ENCODE data around the gene LIPT2.

Gene LIPT2

GRCh38 chr11:74533421-74533820, 39.9 kb upstream of the LIPT2 start:
- H3K27ac ChIP-seq: no peak overlapping the region
- TF ChIP-seq, protein P1, sequence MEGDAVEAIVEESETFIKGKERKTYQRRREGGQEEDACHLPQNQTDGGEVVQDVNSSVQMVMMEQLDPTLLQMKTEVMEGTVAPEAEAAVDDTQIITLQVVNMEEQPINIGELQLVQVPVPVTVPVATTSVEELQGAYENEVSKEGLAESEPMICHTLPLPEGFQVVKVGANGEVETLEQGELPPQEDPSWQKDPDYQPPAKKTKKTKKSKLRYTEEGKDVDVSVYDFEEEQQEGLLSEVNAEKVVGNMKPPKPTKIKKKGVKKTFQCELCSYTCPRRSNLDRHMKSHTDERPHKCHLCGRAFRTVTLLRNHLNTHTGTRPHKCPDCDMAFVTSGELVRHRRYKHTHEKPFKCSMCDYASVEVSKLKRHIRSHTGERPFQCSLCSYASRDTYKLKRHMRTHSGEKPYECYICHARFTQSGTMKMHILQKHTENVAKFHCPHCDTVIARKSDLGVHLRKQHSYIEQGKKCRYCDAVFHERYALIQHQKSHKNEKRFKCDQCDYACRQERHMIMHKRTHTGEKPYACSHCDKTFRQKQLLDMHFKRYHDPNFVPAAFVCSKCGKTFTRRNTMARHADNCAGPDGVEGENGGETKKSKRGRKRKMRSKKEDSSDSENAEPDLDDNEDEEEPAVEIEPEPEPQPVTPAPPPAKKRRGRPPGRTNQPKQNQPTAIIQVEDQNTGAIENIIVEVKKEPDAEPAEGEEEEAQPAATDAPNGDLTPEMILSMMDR (IDR thresholded peaks at IDR 0.05): no peak
- H3K4me3 ChIP-seq: no peak overlapping the region
- no peak for DNase-seq (ENCODE audit: low spot score)

- TF ChIP-seq, protein P1 (IDR thresholded peaks at IDR 0.05): no peak
- H3K4me3 ChIP-seq: no peak overlapping the region
- H3K27ac ChIP-seq: no peak overlapping the region
- DNase-seq (ENCODE audit: low spot score): no peak
These were observed 39.1 kb upstream of the LIPT2 start for GRCh38 chr11:74532501-74533246.

- TF ChIP-seq, protein P1 (IDR thresholded peaks at IDR 0.05): no peak
- no peak overlapping the region for H3K4me3 ChIP-seq
- no peak for DNase-seq (ENCODE audit: low spot score)
- H3K27ac ChIP-seq: no peak overlapping the region
These were observed 31.5 kb upstream of the LIPT2 start for GRCh38 chr11:74524978-74525377.

GRCh38 chr11:74524501-74524900, 31.0 kb upstream of the LIPT2 start:
- no peak overlapping the region for H3K27ac ChIP-seq
- DNase-seq (ENCODE audit: low spot score): no peak
- TF ChIP-seq, protein P1 (IDR thresholded peaks at IDR 0.05): no peak
- no peak overlapping the region for H3K4me3 ChIP-seq

- TF ChIP-seq, protein P1 (IDR thresholded peaks at IDR 0.05): no peak
These were observed 29.3 kb upstream of the LIPT2 start for GRCh38 chr11:74522776-74523175.

GRCh38 chr11:74521666-74522252, 28.2 kb upstream of the LIPT2 start:
- Histone ChIP-seq H3K27ac (no peak overlapping the region), H3K4me3 (no peak overlapping the region)
- TF ChIP-seq, protein P1 (IDR thresholded peaks at IDR 0.05): no peak
- no peak for DNase-seq (ENCODE audit: low spot score)

More at GRCh38 chr11:74522776-74523175, 29.3 kb upstream of the LIPT2 start:
- DNase-seq (ENCODE audit: low spot score): no peak
- H3K4me3 ChIP-seq: no peak overlapping the region
- H3K27ac ChIP-seq: no peak overlapping the region
